Adipose tissue (tissue), 3 donors: ENCODE results near the gene B9D1. TPM values are rescaled to one million over a fixed set of nuclear protein-coding genes. Genes with fewer than 3 reads are reported as not detected.

Experiments used
- H3K27ac ChIP-seq: one replicate; pipeline ENCODE4 v1.5.1; 2013; ENCODE audit warnings: low read depth, low read length
- WGBS, 3 donors: extraction: QIAGEN DNeasy Blood & Tissue Kit; methylation state at CpG; one replicate each; pipeline ENCODE4 v1.1.7; 2013; 5-methylcytosine and 5-hydroxymethylcytosine counted together
- polyA plus RNA-seq, 3 donors: library from polyadenylated mRNA; stranded (reverse); fragments of 200-250 nt; gene quantifications; one replicate each; pipeline ENCODE4 v1.2.3, GENCODE V29; 2013
- donor health status: healthy with polysubstance abuse.
- donor health status: Bipolar disorder and iron deficiency.
- donor health status: healthy.

The B9D1 gene
- polyA plus RNA-seq, 3 donors, result 8.1 to 10.6 (median 8.8) TPM

GRCh38 chr17:19313746-19314651 is 48.5 kb downstream of the B9D1 start:
- WGBS, 3 donors, result 76 to 82% (median 80%) methylated on average over 12 of the region's 12 CpGs
- no peak overlapping the region for H3K27ac ChIP-seq

DNA sequence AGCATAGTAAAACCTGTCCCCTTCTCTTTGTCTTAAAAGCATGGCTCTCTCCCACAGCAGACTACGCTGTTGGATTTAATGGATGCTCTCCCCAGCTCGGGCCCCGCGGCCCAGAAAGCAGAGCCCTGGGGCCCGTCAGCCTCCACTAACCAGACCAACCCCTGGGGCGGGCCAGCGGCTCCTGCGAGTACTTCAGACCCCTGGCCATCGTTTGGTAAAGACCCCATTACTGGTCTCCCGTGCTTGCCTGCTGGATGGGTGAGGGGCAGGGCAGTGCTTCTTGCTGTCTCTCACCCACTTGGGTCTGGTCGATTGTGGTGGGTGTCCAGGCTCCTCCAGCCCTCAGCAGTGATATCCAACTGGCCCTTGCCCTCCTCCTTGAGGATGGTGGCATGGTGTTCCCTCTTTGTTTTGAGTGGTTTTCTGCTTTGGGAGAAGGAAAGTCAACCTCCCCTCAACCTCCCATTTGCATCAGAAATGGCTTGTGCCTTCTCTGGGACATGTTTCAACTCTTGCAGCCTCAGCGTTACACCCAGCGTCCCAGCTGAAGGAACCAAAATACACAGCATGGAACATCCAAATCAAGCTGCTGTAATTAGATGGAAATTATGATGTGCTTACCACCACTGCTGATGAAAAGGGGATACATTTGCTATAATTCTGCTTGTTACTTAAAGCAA is 49.3 kb downstream of the B9D1 start:
- H3K27ac ChIP-seq, result no peak overlapping the region
- 89 to 96% (median 95%) methylated on average over 13 of the region's 13 CpGs for WGBS, 3 donors

GRCh38 chr17:19312406-19312805 is 50.1 kb downstream of the B9D1 start:
- 87 to 97% (median 96%) methylated on average over 7 of the region's 7 CpGs for WGBS, 3 donors
- H3K27ac ChIP-seq, result no peak overlapping the region

GRCh38 chr17:19311421-19312215 is 50.9 kb downstream of the B9D1 start:
- no peak overlapping the region for H3K27ac ChIP-seq
- WGBS, 3 donors, result 57 to 90% (median 59%) methylated on average over 6 of the region's 6 CpGs

GRCh38 chr17:19311016-19311415 is 51.5 kb downstream of the B9D1 start:
- 90 to 91% (median 91%) methylated on average over 5 of the region's 5 CpGs for WGBS, 3 donors
- H3K27ac ChIP-seq, result no peak overlapping the region

GRCh38 chr17:19310151-19310550 is 52.4 kb downstream of the B9D1 start:
- WGBS, 3 donors, result 81 to 85% (median 84%) methylated on average over 4 of the region's 4 CpGs
- no peak overlapping the region for H3K27ac ChIP-seq

DNA sequence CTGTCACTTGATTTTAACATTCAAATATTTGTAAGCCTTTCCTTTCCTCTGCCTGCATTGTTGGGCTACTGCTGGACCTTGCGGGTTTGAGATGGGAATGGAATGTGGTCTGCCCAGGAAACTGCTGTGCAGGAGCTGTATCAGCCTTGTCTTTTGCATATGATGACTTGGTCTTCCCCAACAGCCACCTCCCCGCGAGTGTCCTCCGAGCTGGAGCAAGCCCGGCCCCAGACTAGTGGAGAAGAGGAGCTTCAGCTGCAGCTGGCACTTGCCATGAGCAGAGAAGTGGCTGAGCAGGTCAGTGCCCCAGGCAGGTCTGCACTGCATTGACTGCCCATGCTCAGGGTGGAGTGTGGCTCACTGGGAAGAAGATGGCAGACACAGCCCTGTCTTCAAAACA is 52.8 kb downstream of the B9D1 start:
- no peak overlapping the region for H3K27ac ChIP-seq
- 94 to 98% (median 97%) methylated on average over 5 of the region's 5 CpGs for WGBS, 3 donors

DNA sequence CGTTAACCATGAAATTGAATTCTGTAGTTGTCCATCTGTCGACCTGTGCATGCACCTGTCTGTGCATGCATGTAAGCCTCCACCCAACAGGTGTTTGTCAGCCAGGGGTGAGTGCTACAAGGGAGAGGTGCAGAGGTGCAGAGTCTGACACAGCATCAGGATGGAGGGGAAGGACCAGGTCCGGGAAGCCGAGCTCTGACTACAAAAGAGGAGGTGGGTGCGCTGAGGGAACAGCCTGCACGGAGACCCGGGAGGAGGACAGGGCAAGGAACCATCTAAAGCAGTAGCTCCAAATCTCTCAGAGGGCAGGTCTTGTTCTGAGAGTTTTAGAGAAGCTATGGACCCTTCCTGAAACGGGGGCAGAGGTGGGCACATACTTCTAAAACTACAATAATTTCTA is 54.1 kb downstream of the B9D1 start:
- 88 to 94% (median 92%) methylated on average over 8 of the region's 8 CpGs for WGBS, 3 donors
- H3K27ac ChIP-seq, result no peak overlapping the region

DNA sequence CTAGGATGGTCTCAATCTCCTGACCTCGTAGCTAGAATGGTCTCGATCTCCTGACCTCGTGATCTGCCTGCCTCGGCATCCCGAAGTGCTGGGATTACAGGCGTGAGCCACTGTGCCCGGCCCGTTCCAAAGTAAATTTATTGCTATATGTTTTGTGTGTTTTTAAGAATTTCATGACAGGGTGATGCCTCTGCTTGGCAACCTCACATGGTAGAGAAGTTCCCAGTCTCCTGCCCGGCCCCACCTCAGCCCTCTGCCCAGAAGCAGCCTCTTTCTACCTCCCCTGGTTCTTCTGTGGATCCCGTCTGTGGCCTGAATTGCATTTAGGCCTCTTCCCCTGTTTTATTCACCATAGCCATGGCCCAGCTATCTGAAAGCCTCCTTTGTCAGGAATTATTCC is 55.0 kb downstream of the B9D1 start:
- 95 to 97% (median 97%) methylated on average over 10 of the region's 10 CpGs for WGBS, 3 donors

GRCh38 chr17:19306160-19307111 is 56.1 kb downstream of the B9D1 start:
- H3K27ac ChIP-seq, result no peak overlapping the region
- 46 to 81% (median 51%) methylated on average over 10 of the region's 10 CpGs for WGBS, 3 donors

More for the DNA sequence above, 55.0 kb downstream of the B9D1 start:
- no peak overlapping the region for H3K27ac ChIP-seq

- WGBS, 3 donors, result 90 to 93% (median 92%) methylated on average over 5 of the region's 5 CpGs
- H3K27ac ChIP-seq, result no peak overlapping the region
Observed at GRCh38 chr17:19305761-19306159, 56.8 kb downstream of the B9D1 start.

DNA sequence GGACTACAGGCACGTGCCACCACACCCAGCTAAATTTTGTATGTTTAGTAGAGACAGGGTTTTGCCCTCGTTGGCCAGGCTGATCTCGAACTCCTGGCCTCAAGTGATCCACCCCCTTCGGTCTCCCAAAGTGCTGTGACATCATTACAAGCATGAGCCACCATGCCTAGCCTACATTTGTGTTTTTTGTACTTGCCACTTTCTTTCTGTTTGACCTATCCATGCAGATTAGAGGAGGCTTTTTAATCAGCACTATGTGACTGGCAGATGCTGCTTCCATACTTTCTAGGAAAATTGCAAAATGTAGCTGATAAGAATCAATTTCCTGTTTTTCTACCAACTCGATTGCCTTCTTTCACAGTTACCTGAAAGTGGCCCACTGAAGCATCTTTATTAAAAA is 57.3 kb downstream of the B9D1 start:
- WGBS, 3 donors, result 70 to 86% (median 79%) methylated on average over 5 of the region's 5 CpGs
- no peak overlapping the region for H3K27ac ChIP-seq

- 90 to 97% (median 90%) methylated on average over 5 of the region's 5 CpGs for WGBS, 3 donors
- no peak overlapping the region for H3K27ac ChIP-seq
Observed at GRCh38 chr17:19304751-19305150, 57.8 kb downstream of the B9D1 start.

GRCh38 chr17:19304209-19304608 is 58.3 kb downstream of the B9D1 start:
- H3K27ac ChIP-seq, result no peak overlapping the region
- WGBS, 3 donors, result 37 to 76% (median 51%) methylated on average over 7 of the region's 7 CpGs

- no peak overlapping the region for H3K27ac ChIP-seq
Observed at GRCh38 chr17:19303367-19303776, 59.2 kb downstream of the B9D1 start.

DNA sequence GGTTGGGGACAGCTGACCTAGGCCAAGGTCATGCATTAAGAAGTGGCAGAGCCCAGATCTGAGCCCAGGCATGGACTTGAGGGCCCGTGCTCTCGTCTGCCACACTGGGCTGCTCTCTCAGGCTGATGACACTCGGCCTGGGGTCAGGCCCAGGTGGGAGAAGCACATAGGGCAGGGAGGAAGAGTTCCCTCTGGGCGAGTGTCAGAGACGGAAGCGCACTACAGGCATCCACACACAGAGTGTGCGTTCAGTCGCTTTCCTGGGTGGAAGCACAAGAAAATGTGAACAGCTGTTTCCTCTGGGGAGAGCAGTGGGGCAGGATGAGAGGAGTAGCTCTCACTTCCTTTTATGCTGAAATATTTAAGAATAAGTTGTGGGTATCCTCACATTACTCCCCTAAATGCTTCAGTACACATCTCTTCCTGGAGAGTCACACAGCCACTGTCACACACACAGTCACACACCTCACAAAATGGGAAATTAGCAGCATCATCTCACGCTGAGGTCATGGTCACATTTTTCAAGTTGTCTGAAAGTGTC is 59.7 kb downstream of the B9D1 start:
- H3K27ac ChIP-seq, result no peak overlapping the region
- 31 to 73% (median 43%) methylated on average over 9 of the region's 9 CpGs for WGBS, 3 donors

More at GRCh38 chr17:19303367-19303776, 59.2 kb downstream of the B9D1 start:
- WGBS, 3 donors, result 60 to 89% (median 71%) methylated on average over 9 of the region's 9 CpGs

GRCh38 chr17:19301973-19302372 is 60.5 kb downstream of the B9D1 start:
- WGBS, 3 donors, result 93 to 97% (median 96%) methylated on average over 9 of the region's 9 CpGs
- no peak overlapping the region for H3K27ac ChIP-seq
